Left ventricle myocardium superior (tissue), 1 donor: ENCODE data around the gene SAGE1. TPM values are rescaled to one million over a fixed set of nuclear protein-coding genes. Genes with fewer than 3 reads are reported as not detected.
"Not testable (repeated sequence)": the region's sequence is repeated elsewhere in the genome, so short reads cannot be mapped to it uniquely, and the experiment has no call there.

Experiments
- ATAC-seq: fragments of 200-7000 bp; cut with Tn5 transposase; one replicate; pipeline ENCODE4 v1.9.1; 2020; ENCODE audit warnings: mild to moderate bottlenecking, moderate library complexity
- DNase-seq: peaks from one replicate; pipeline ENCODE4 v3.0.0-alpha.2; 2020
- intact Hi-C: fragments of 100-400 bp; cut with micrococcal nuclease; formaldehyde crosslinking; loops from one replicate; pipeline ENCODE4 v1.11.0; 2022
- long read RNA-seq: library from polyadenylated mRNA; unstranded; transcript quantifications from one replicate; pipeline ENCODE4 v2.0.0, GENCODE V29; 2021
- total RNA-seq: library from RNA; stranded (reverse); fragmentation: NEBNext Ultra II Directional; extraction: Animal tissue kit (Norgen Biotek cat#: 25700); gene quantifications from one replicate; pipeline ENCODE4 v1.2.1, GENCODE V29; 2021
- donor health status: DM: no; HTN: yes; CAD: no; lungs with severe emphysema.

Gene SAGE1, protein sequence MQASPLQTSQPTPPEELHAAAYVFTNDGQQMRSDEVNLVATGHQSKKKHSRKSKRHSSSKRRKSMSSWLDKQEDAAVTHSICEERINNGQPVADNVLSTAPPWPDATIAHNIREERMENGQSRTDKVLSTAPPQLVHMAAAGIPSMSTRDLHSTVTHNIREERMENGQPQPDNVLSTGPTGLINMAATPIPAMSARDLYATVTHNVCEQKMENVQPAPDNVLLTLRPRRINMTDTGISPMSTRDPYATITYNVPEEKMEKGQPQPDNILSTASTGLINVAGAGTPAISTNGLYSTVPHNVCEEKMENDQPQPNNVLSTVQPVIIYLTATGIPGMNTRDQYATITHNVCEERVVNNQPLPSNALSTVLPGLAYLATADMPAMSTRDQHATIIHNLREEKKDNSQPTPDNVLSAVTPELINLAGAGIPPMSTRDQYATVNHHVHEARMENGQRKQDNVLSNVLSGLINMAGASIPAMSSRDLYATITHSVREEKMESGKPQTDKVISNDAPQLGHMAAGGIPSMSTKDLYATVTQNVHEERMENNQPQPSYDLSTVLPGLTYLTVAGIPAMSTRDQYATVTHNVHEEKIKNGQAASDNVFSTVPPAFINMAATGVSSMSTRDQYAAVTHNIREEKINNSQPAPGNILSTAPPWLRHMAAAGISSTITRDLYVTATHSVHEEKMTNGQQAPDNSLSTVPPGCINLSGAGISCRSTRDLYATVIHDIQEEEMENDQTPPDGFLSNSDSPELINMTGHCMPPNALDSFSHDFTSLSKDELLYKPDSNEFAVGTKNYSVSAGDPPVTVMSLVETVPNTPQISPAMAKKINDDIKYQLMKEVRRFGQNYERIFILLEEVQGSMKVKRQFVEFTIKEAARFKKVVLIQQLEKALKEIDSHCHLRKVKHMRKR
- not detected for total RNA-seq
- long read RNA-seq: 0 reads

GRCh38 chrX:135893294-135893817, at the start of gene SAGE1, which contains the start of gene CT45A10:
TSS of gene SAGE1 (plus strand) at chrX:135893716. CDS start at chrX:135896243, 2,527 bp downstream.
TSS of gene CT45A10 (minus strand) at chrX:135893444. CDS start at chrX:135885344, 8,100 bp downstream.
- intact Hi-C loops: no loop called here
- ATAC-seq (no peak), DNase-seq (no peak)

DNA sequence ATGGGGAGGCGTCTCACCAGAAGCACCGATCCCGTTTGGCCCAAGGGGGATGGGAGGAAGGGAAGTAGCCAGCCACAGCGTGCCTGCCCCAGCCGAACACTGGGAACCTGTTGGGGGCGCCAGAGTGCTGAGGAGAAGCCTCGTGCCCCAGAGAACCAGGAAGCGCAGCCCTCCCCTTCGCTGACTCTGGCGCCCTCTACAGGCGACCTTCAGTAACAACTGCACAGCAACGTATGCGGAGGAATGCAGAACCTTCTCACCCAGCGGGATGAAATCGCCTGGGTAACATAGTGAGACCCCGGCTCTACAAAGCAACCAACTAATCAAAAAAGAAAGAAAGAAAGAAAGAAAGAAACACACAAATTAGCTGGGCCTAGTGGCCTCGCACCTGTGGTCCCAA, 39.1 kb upstream of the SAGE1 start, which contains the start of gene CT45A8:
CT45A8 (minus strand) TSS at position 101 of the 400 bp plus-strand sequence. CDS start 3,755 bp downstream, outside the sequence.
- ATAC-seq, intact Hi-C loops, DNase-seq: not testable (repeated sequence)

GRCh38 chrX:135871712-135872111, 21.8 kb upstream of the SAGE1 start, which contains the start of gene CT45A9:
TSS of gene CT45A9 (minus strand) at chrX:135871812. CDS start at chrX:135868061, 3,751 bp downstream.
- ATAC-seq, DNase-seq, intact Hi-C loops: not testable (repeated sequence)

- intact Hi-C loops, ATAC-seq: not testable (repeated sequence)
These were observed 10.8 kb upstream of the SAGE1 start for GRCh38 chrX:135882741-135883140.

DNA sequence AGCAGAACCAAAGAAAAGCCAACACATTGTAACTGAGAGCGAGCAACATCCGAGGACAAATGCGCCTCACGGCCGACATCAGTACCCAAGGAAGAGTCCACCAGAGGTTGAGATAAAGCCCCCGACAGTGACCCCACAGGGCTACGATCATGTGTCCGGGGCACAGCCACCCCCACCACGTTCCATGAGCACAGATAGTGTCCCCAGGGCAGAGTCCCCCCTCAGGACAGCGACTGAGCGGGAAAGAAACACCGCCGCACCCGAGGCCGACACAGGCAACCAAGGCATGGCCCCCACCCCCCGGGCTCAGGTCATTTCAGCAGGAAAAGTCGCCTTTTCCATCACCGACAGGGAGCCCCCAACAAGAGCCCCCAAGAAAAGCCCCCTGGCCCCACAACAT, 5.3 kb upstream of the SAGE1 start:
- intact Hi-C loops, DNase-seq, ATAC-seq: not testable (repeated sequence)

More at GRCh38 chrX:135882741-135883140, 10.8 kb upstream of the SAGE1 start:
- DNase-seq: not testable (repeated sequence)

DNA sequence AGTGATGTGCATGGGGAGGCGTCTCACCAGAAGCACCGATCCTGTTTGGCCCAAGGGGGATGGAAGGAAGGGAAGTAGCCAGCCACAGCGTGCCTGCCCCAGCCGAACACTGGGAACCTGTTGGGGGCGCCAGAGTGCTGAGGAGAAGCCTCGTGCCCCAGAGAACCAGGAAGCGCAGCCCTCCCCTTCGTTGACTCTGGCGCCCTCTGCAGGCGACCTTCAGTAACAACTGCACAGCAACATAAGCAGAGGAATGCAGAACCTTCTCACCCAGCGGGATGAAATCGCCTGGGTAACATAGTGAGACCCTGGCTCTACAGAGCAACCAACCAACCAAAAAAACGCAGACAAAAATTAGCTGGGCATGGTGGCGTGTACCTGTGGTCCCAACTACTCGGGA, 4.5 kb upstream of the SAGE1 start:
- DNase-seq, ATAC-seq, intact Hi-C loops: not testable (repeated sequence)

- ATAC-seq (no peak), DNase-seq (no peak)
- intact Hi-C loops: no loop called here
These were observed 3.4 kb upstream of the SAGE1 start for GRCh38 chrX:135890087-135890585.

DNA sequence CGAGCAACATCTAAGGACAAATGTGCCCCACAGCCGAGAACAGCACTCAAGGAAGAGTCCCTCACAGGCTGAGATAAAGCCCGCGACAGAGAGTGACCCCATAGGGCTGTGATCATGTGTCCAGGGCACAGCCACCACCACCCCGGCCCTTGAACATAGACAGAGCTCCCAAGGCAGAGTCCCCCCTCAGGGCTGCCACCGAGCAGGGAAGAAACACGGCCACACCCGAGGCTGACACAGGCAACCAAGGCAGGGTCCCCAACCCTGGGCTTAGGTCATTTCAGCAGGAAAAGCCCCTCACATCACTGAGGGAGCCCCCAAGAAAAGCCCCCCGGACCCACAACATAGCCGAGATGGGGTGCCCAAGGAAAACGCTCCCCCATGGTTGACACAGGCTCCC, 735 bp upstream of the SAGE1 start:
- intact Hi-C loops: no loop called here
- ATAC-seq: no peak
- DNase-seq: no peak

GRCh38 chrX:135910251-135910650, 16.7 kb downstream of the SAGE1 start:
- intact Hi-C loops: no loop called here
- ATAC-seq (no peak), DNase-seq (no peak)

- intact Hi-C loops: no loop called here
- no peak for DNase-seq
- ATAC-seq: no peak
These were observed 20.9 kb downstream of the SAGE1 start for GRCh38 chrX:135914404-135914803.

DNA sequence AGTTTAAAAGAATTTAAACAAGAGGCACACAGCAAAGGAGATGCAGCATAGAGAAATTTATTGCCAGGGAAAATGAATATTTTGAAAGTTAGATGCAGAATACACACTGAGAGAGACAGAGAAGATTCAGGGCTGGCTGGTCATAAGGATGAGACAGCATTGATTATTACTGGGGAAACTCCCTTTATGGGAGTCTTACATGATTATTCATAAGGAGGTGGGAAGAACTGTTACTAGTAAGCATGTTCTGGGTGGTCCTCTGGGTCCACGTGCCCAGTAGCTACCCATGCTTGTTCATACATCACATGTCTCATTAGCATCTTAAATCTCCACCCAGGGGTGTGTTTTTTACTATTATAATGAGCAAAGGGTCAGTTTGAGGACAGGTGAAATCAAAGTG, 27.0 kb downstream of the SAGE1 start:
- ATAC-seq, intact Hi-C loops, DNase-seq: not testable (repeated sequence)

- intact Hi-C loops: no loop called here
- no peak for ATAC-seq
- no peak for DNase-seq
These were observed 29.8 kb downstream of the SAGE1 start for GRCh38 chrX:135923353-135923752.

DNA sequence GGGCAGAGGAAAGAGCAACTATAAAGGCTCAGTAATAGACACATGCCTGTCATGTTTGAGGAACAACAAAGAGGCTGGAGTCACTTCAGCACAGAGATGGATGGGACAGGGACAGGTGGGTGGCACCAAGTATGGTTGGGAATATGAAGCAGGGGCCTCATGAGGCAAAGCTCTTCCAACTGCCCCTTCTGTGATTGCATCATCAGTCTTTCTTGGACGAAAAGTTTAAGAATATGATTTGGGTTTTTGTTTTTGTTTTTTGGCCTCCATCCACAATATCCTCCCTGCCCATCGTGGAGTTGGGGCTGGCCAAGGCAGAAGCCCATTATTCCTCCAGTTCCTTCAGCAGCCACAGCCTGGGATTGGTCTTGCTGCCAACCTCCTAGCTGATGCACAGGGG, 34.4 kb downstream of the SAGE1 start:
- intact Hi-C loops: no loop called here
- DNase-seq: no peak
- ATAC-seq: no peak

GRCh38 chrX:135931644-135932487, 38.4 kb downstream of the SAGE1 start:
- intact Hi-C loops: no loop called here
- DNase-seq (peak; percentile 48), ATAC-seq (peak; percentile 50)

GRCh38 chrX:135944486-135944885, 51.0 kb downstream of the SAGE1 start:
- ATAC-seq: no peak
- intact Hi-C loops: no loop called here
- no peak for DNase-seq

- DNase-seq (no peak), ATAC-seq (no peak)
- intact Hi-C loops: no loop called here
These were observed 57.8 kb downstream of the SAGE1 start for GRCh38 chrX:135951291-135951690.
